ENCODE data around the gene TACR1.
"Not testable (repeated sequence)": the region's sequence is repeated elsewhere in the genome, so short reads cannot be mapped to it uniquely, and the experiment has no call there.

TACR1 gene

DNA sequence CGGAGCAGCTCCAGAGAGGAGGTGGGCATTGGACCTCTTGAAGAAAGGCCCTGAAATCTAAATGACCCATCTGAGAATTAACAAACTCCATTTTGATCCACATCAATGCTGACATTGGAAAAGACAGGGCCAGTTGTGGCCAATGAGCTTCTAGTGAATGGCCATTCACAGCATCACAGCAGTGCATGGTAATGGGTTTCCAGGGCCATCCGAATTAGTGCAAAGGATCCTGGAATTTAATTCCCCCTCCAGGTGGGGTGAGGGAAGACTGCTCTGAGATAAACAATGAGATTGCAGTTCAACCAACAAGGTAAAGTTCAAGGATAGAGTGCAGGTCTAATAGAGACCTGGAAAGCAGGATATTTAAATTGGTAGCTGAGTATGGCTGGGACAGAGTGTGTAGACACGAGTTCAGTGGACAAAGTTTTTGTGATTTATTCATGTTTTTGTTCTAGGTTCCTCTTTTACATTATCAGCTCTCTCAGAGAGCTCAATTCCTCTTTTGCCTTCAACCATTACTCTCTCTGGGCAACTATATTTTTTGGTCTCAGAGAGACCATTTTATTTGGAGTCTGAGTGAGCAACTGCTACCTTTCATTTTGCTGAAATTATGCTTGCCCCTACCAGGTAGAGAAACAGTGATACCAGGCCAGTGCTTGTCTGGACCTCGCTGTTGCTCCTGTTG lies 5.0 kb downstream of the TACR1 start:
- DNase-seq = no peak

DNA sequence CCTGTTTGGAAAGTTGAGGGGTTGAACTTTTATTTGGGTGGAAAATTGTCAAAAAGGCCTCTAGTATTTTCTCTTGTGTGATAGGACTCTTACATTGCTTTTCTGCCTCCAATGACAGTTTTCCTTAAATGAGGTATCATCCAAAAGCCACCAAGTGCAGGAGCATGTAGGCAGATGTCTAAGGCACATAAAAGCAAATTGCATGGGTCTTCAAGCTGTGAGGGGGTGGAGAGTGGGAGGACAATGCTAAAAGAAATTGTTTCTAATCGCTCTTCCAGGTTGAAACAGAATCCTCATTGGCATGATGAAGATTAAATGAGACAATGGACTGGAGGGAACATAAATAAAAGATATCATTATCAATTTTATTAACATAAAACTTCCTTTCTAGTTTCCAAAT lies 6.8 kb downstream of the TACR1 start:
- no peak for DNase-seq

DNA sequence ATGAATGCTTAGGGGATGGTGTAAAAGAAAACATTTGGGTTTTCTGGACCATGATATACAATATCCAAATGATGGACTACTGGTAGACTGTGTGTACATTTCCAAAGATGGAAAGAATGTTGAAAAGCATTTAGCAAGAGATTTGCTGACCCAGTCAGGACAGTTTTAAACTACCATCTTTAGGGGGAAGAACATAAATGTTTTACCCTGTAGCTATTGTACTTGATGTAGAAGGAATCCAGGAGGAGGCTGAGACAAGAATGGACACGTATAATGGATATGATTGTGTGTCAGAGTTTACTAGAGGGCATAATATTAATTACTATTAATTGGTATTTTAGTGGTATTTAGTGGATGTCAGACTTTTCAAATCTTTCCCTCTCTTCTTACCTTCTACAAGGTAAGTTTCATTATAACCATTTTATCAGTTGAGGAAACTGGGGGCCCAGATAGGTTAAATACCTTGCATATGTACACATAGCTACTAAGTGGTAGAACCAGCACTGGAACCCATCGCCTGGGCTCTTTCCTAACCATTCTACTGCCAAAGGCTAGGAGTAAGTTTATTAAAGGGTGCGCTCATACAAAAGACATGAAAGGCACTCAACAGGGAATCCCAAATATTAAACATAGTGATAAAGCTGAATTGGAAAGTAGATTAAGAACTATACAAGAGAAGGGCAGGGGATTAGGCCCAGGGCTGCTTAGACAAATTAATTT lies 8.9 kb downstream of the TACR1 start:
- no peak for DNase-seq

DNA sequence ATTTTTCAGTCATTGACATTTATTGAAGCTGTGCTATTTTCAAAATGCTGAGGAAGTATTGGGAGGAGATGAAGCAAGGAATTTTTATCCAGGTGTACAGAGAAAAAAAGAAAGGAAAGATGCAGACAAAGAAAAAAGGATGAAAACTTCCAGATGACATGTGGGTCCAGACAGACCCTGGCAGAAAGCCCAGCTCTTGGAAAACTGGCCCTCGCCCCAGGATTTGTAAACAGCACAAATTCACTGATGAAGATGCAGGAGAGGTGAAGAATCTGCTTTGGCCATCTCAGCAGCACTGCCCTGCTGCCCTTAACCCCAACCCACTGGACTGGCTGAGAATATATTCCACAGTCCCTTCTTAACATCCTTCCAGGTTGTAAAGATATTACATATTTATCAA lies 12.5 kb downstream of the TACR1 start:
- no peak for DNase-seq

DNA sequence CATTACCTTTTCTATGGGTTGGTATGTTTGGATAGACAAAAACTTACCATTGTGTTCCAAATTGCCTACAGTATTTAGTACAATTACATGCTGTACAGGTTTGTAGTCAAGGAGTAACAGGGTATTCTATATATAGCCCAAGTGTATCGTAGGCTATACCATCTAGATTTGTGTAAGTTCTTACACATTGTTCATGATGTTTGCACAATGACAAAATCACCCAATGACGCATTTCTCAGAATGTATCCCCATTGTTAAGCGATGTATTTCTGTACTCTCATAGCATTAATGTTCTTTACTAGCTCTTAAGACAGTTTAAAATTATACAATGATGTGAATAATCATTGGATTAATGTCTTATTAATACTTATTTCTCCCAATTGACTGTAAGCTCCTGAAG lies 16.7 kb downstream of the TACR1 start:
- no peak for DNase-seq

DNA sequence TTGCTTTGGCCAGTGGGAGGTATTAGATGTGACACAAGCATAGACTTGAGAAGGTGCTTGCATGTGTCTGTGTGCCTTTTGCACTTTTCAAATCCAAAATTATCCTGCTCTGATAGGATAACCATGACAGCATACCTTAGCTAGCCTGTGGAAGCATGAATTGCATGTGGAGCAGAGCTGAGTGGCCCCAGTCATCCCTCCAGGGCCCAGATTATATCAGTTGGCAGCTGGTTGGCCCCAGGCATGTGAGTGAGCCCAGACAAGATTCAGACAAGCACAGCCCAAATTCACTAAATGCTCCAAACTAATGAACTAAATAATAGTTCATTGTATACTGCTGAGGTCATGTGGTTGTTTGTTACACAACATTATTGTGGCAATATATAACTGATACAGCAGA lies 18.8 kb downstream of the TACR1 start:
- DNase-seq = no peak

DNA sequence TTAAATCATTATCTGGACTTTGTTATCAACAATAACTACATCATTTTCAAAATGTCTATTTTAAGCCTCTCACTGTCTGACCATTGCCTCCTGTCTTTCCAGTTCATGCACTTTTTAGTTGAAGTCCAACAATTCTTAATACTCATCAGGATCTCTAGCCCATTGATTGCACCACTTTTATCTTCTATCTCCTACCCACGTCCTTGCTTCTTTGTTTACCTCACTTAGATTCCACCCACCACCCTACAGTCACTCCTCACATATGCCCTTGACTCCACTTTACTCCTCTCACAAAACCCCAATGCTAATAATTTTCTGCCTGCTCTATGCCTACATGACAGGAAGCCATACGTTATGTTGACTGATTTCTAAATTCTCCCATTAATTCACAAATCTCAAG lies 21.9 kb downstream of the TACR1 start:
- no peak for DNase-seq

DNA sequence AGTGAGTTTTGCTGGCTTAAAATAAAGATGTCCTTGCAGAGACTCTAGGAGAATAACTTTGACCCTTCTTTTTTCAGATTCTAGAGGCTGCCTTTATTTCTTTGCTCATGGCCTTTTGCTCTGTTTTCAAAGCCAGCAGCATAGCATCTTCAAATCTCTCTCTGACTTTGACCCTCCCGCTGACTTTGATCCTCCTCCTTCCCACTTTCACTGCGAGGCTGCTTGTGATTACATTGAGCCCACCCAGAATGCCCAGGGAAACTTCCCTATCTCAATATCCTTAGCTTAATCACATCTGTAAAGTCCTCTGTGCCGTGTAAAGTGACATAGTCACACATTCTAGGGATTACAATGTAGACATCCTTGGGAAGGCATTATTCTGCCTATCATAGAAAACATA lies 23.9 kb downstream of the TACR1 start:
- DNase-seq = no peak

DNA sequence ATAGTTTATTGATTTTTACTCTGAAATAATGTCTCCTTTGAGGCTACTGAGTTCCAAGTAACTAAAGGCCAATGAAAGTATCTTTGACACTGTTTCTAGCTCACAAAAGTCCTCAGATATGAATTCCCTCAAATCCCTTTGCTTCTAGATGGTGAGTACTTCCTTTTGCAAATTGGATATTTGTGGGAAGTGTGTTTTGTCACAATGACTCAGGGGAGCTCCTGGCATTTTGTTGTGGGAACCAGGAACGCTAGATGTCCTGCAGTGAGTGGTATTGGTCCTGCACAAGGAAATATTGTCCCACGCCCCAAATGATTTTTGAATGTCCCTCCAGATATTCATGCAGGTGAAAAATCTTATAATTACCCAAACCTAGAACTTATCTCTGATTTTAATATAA lies 24.3 kb downstream of the TACR1 start:
- no peak for DNase-seq

DNA sequence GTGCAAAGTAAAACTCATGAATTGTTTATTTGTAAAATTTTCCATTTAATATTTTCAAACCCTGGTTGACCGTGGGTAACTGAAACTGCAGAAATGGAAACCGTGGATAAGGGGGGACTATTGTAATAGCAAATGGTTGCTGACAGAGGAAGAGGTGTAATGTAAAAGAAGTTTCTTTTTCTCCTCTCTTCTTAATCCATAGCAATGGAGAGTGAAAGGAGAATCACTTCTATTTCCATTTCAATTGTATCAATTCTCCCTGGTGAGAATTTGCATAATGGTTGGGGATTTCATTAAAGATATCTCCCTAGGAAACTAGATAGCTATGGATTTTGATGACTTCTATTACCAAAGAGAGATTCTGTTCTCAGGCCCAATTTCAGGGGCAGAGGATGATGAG lies 24.8 kb downstream of the TACR1 start:
- DNase-seq = no peak

DNA sequence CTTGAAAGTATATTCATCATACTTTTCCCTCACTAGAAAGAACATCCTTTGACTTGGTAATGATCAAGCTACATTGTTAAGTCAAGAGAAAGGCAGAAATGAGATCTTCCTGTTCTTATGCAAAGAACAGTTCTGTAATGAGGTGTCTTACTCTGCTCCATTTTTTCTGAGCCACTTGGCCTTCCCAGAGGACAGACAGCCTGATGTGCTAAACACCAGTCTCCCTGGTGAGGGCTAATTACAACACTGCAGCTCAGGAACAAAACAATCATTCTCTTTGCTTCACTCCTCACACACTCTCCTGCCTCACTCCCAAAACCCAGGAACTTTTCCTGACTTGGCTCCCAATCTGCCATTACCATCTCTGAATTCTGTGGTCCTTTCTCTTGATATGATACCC lies 25.6 kb downstream of the TACR1 start:
- no peak for DNase-seq

DNA sequence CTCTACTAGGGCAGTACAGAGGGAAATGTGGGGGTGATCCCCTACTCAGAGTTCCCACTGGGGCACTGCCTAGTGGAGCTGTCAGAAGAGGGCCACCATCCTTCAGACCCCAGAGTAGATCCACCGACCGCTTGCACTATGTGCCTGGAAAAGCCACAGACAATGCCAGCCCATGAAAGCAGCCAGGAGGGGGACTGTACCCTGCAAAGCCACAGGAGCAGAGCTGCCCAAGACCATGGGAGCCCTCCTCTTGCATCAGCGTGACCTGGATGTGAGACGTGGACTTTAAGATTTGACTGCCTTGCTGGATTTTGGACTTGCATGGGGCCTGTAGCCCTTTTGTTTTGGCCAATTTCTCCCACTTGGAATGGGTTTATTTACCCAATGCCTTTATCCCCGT lies 27.9 kb downstream of the TACR1 start:
- DNase-seq = not testable (repeated sequence)

DNA sequence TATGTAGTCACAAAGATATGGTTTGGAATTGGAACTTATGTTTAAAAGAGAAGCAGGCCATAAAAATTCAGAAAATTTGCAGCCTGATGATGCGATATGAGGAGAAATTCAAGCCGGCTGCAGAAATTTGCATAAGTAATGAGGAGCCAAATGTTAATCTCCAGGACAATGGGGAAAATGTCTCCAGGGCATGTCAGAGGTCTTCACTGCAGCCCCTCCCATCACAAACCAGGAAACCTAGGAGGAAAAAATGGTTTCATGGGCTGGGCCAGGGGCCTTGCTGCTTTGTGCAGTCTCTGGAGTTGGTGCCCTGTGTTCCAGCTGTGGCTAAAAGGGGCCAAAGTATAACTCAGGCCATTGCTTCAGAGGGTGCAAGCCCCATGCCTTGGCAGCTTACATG lies 28.4 kb downstream of the TACR1 start:
- DNase-seq = no peak

DNA sequence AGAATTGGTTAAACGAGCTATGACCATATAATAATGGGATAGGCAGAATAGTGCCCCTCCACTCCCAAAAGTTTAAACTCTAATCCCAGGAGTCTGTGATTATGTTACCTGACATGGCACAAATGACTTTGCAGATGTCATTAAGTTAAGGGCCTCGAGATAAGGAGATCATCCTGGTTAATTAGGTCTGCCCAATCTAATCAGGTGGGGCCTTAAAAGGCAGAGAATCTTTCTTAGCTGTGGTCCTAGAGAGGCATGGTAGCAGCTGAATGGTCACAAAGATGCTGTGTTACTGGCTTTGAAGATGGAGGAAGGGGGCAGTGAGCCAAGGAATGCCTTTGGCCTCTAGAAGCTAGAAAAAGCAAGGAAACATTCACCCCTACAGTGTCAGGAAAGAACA lies 31.1 kb downstream of the TACR1 start:
- no peak for DNase-seq

DNA sequence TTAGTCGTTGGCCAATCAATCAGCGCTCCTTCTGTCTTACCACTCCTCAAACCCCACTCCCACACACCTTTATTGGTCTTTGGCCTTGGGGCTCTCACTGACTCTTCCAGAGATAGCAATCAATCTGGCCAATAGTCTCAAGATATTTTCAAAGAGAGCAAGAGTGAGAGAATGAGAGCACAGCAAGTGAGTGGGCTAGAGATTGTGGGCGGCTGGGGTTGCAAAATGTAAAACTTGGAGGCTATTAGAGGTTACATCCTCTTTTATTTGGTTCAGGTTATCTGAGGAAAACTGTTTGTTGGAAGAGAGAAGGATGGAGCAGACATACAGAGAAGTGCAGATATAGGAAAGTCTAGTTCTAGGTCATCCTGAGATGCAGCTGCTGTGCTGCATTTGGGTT lies 32.8 kb downstream of the TACR1 start:
- DNase-seq = no peak

DNA sequence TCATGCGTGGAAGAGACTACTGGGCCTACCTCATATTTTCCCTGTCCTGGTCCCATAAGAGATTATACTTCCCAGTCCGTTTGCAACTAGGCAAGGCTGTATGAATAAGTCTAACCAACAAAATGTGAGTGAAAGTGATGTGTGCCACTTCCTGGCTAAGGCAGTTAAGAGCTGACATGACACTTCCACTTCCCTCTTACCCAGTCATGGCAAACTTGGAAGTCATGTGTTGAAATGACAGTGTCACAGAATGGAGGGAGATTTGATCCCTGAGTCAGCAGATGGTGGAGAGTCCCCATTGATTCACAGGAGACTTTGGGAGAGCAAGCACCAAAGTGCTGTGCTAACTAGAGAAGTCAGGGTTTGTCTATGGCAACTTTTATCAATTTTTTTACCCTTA lies 36.4 kb downstream of the TACR1 start:
- DNase-seq = peak in 1 of 5 donors; percentile 10

DNA sequence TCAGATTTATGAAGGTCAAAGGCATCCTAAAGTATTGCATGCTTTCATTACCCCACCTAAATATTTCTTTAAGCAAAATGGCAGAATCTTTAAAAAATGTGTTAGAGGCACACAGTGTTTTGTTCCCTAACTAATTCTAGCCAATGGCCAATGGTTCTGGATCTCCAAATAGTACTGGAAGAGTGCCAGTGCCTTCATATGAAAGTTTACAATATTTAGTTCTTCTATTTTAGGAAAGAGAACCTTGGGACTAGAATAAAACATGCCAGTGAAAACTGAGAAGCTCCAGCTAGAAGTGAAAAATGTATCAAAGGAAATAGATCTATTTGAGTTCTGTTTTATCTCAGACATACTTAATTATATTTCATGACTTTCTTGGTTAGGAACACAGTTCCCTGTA lies 37.1 kb downstream of the TACR1 start:
- DNase-seq = no peak

DNA sequence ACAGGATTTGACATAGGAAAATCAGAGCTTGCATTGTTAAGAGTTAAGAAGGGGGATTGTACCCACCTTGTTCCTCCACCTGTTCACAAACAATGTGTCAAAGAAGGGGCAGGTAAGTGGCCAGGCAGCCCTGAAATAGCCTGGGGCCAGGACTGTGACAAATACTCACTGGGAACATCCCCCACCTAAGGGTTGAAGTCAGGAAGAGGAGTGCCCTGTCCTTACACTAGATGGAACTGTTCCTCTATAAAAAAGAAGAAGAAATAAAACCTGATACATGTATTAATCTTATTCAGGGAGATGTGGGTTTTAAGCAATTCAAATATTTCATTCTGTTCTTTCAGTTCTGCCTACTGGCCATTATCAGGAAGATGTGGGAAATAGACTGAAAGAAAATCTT lies 41.9 kb downstream of the TACR1 start:
- DNase-seq = no peak

DNA sequence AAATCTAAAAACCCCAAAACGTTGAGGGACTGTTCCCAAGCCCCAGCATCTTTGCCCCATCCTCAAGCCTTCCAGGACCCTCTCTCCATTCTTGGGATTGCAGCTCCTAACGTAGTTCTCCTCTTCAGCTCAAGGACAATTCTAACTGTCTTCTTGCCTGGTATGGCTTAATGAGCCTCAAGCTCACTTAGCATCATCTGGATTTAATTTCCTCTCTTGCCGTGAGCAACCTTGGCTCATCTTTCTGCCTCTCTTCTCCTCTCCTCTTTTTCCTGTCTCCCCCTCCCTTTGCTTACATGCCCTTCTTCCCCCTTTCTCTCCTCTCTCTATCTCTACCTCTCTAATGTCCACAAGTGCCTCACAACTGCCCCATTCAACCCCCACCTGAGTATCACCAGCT lies 44.2 kb downstream of the TACR1 start:
- no peak for DNase-seq

DNA sequence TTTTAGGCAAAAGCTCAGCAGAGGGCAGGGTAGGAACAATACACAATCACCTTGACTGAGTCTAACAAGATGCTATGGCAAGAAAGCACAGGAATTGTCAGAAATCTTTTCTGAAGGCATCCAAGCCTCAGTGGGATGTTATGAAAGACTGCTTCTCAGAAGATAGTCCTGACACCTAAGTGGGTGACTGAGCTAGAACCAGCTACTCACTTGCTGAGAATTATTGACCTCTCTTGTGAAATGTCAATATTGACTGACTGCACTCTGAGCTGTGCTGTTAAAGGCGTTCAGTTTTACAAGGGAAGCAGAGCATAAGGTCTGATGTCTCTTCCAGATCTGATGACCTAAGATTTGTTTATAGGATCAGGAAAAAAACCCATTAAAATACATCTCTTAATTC lies 46.1 kb downstream of the TACR1 start:
- no peak for DNase-seq

DNA sequence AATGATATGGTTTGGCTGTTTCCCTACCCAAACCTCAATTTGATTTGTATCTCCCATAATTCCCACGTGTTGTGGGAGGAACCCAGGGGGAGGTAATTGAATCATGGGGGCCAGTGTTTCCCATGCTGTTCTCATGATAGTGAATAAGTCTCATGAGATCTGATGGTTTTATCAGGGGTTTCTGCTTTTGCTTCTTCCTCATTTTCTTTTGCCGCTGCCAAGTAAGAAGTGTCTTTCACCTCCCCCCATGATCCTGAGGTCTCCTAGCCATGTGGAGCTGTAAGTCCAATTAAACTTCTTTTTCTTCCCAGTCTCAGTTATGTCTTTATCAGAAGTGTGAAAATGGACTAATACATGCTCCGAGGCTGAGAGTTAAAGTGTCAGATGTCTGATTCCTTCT lies 47.1 kb downstream of the TACR1 start:
- not testable (repeated sequence) for DNase-seq

DNA sequence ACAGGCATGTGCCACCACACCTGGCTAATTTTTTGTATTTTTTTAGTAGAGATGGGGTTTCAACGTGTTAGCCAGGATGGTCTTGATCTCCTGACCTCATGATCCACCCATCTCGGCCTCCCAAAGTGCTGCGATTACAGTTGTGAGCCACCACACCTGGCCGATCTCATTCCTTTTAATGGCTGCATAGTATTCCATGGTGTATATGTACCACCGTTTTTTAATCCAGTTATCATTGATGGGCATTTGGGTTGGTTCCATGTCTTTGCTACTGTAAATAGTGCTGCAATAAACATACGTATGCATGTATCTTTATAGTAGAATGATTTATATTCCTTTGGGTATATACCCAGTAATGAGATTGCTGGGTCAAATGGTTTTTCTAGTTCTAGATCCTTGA lies 51.4 kb downstream of the TACR1 start:
- not testable (repeated sequence) for DNase-seq

DNA sequence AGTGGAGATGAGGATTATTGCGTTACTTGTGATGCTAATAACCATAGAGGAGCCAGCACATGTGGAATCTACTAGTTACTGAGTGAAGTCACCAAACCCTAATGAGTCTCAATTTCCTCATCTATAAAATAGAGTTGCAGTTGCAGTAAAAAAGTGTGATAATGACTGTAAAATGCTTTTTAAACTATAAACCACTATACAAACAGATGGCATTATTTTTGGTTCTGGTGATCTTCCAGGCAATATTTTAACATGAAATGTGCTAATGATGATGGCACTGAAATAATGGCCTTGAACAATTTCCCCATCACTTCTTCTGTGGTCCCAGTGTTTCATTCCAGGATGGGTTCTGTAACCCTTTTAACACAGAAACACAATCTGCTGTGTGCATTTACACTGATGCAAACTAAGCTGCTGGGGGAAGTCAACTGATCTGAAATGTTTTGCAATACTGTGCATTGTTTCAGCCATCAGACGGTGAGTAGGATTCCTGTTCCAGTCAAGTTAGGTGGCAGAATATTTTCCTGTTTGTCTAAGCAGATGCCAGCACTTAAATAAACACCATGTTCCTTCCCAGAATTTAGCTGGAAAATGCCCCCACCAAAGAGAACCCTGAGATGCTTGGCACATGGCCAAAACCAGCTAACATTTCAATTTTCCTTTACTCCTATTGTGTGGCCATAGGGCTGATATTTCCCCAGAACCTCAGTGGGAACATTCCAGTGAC lies 52.6 kb downstream of the TACR1 start:
- DNase-seq = no peak

DNA sequence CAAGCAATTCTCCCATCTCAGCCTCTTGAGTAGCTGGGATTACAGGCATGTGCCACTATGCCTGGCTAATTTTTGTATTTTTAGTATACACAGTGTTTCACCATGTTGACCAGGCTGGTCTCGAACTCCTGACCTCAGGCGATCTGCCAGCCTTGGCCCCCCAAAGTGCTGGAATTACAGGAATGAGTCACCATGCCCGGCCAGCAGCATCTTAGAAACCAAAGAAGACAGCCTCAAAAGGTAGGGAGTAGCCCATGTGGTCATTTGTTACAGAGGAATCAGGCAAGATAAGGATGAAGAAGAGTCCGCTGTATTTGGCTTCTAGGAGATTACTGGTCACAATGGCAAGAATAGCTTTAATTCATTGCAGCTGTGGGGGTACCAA lies 53.1 kb downstream of the TACR1 start:
- DNase-seq = not testable (repeated sequence)
